ENCODE measurements around the gene IGF2BP2. TPM values are rescaled to one million over a fixed set of nuclear protein-coding genes. Genes with fewer than 3 reads are reported as not detected.

The IGF2BP2 gene
- total RNA-seq, 1 donor from 2014 or later = 48.5 TPM

Small RNA genes within 50 kb of the gene (microRNA-seq; reads per million reads assigned to microRNA genes)
- not detected for gene MIR548AQ

Other genes with a start within 250 kb of the IGF2BP2 start
- 41.7 and 47.0 TPM in 2 replicates for gene SENP2, start 238.7 kb downstream of the IGF2BP2 start, total RNA-seq
- 103 and 114 TPM in 2 replicates for gene TRA2B, start 113.0 kb upstream of the IGF2BP2 start, total RNA-seq